GM23338 (cell line): Measurements from ENCODE around the gene PKD1L1. TPM values are rescaled to one million over a fixed set of nuclear protein-coding genes. Genes with fewer than 3 reads are reported as not detected.

Source experiments
- ATAC-seq: fragments of 200-7000 bp; cut with Tn5 transposase; 3 replicates; pipeline ENCODE4 v1.9.1; 2020
- DNase-seq: peaks from one replicate; pipeline ENCODE4 v3.0.0-alpha.2; 2015; ENCODE audit warnings: low spot score
- H2AFZ ChIP-seq: fragments of 200-600 bp; sonication (generic); 2 replicates; pipeline ENCODE4 v1.8.0; 2016; ENCODE audit warnings: antibody characterized with exemption, mild to moderate bottlenecking, moderate library complexity
- H3F3A ChIP-seq: fragments of 200-600 bp; sonication (generic); replicated peaks from 2 replicates; pipeline ENCODE4 v1.8.0; 2017; ENCODE audit warnings: antibody characterized with exemption, mixed run types, low read depth
- H3K27ac ChIP-seq: fragments of 200-600 bp; sonication (generic); 2 replicates; pipeline ENCODE4 v1.6.1; 2016; ENCODE audit warnings: low read depth
- H3K27me3 ChIP-seq: fragments of 200-600 bp; sonication (generic); 2 replicates; pipeline ENCODE4 v1.8.0; 2016; ENCODE audit warnings: mild to moderate bottlenecking, mixed run types, moderate library complexity; ENCODE audit not compliant: insufficient read depth
- H3K36me3 ChIP-seq: fragments of 200-600 bp; sonication (generic); 2 replicates; pipeline ENCODE4 v1.8.0; 2016; ENCODE audit warnings: mild to moderate bottlenecking; ENCODE audit not compliant: insufficient read depth
- H3K4me1 ChIP-seq: fragments of 200-600 bp; sonication (generic); 2 replicates; pipeline ENCODE4 v1.8.0; 2016; ENCODE audit warnings: mild to moderate bottlenecking, moderate library complexity; ENCODE audit not compliant: insufficient read depth
- H3K4me2 ChIP-seq: fragments of 200-600 bp; sonication (generic); 2 replicates; pipeline ENCODE4 v1.7.1; 2017; ENCODE audit warnings: mixed run types
- H3K4me3 ChIP-seq: fragments of 200-600 bp; sonication (generic); 2 replicates; pipeline ENCODE4 v1.6.1; 2016; ENCODE audit warnings: mixed run types
- H3K79me2 ChIP-seq: fragments of 200-600 bp; sonication (generic); replicated peaks from 2 replicates; pipeline ENCODE4 v1.8.0; 2017; ENCODE audit warnings: mild to moderate bottlenecking; ENCODE audit not compliant: insufficient read depth
- H3K9me2 ChIP-seq: fragments of 200-600 bp; sonication (generic); 2 replicates; pipeline ENCODE4 v1.8.0; 2017; ENCODE audit not compliant: insufficient read depth
- H4K20me1 ChIP-seq: fragments of 200-600 bp; sonication (generic); replicated peaks from 2 replicates; pipeline ENCODE4 v1.8.0; 2017; ENCODE audit warnings: mild to moderate bottlenecking; ENCODE audit not compliant: insufficient read depth
- H3K27ac Mint-ChIP-seq: 2 replicates; pipeline ENCODE4 v1.8.0; 2020; ENCODE audit warnings: inconsistent platforms, mild to moderate bottlenecking, moderate library complexity, mixed read lengths
- H3K27me3 Mint-ChIP-seq: 3 replicates; pipeline ENCODE4 v1.8.0; 2022; ENCODE audit warnings: low read depth, mild to moderate bottlenecking, moderate library complexity, mixed read lengths, inconsistent platforms; ENCODE audit not compliant: insufficient read depth, poor library complexity
- H3K36me3 Mint-ChIP-seq: 3 replicates; pipeline ENCODE4 v1.8.0; 2021; ENCODE audit warnings: low read depth, mild to moderate bottlenecking, inconsistent platforms, moderate library complexity, mixed read lengths
- H3K4me1 Mint-ChIP-seq: 3 replicates; pipeline ENCODE4 v1.8.0; 2020; ENCODE audit warnings: mild to moderate bottlenecking, inconsistent platforms, mixed read lengths
- H3K4me3 Mint-ChIP-seq: 3 replicates; pipeline ENCODE4 v1.8.0; 2021; ENCODE audit warnings: moderate library complexity, mild to moderate bottlenecking, inconsistent platforms, mixed read lengths
- H3K9me3 Mint-ChIP-seq: 3 replicates; pipeline ENCODE4 v1.8.0; 2020; ENCODE audit warnings: moderate library complexity, mild to moderate bottlenecking, inconsistent platforms, mixed read lengths
- CREB1 ChIP-seq: fragments of 250-450 bp; sonication (Bioruptor Pico); IDR thresholded peaks from 2 replicates; pipeline ENCODE4 v1.5.0; 2020; ENCODE audit warnings: low read depth, mild to moderate bottlenecking, moderate library complexity
- EZH2 ChIP-seq: fragments of 200-600 bp; sonication (generic); IDR thresholded peaks from one replicate; pipeline ENCODE4 v1.8.0; 2017; ENCODE audit warnings: antibody characterized with exemption, mild to moderate bottlenecking, low read depth; ENCODE audit not compliant: unreplicated experiment
- EZH2phosphoT487 ChIP-seq: fragments of 200-600 bp; sonication (generic); IDR thresholded peaks from one replicate; pipeline ENCODE4 v1.8.1; 2018; ENCODE audit warnings: antibody characterized with exemption; ENCODE audit not compliant: unreplicated experiment
- JUNB ChIP-seq: IDR thresholded peaks from one replicate; pipeline ENCODE4 v1.6.1; 2016; ENCODE audit warnings: antibody characterized with exemption; ENCODE audit not compliant: unreplicated experiment
- NANOG ChIP-seq: IDR thresholded peaks from 2 replicates; pipeline ENCODE4 v1.6.1; 2016; ENCODE audit warnings: antibody characterized with exemption, borderline replicate concordance
- POLR2AphosphoS5 ChIP-seq: IDR thresholded peaks from 2 replicates; pipeline ENCODE4 v1.6.1; 2016; ENCODE audit warnings: antibody characterized with exemption, low read depth
- STAT1 ChIP-seq: IDR thresholded peaks from one replicate; pipeline ENCODE4 v1.6.1; 2016; ENCODE audit warnings: antibody characterized with exemption; ENCODE audit not compliant: unreplicated experiment
- ZNF114 ChIP-seq: fragments of 250-450 bp; sonication (Bioruptor Pico); IDR thresholded peaks from 2 replicates; pipeline ENCODE4 v1.5.0; 2020; ENCODE audit warnings: mild to moderate bottlenecking, moderate library complexity
- ZNF331 ChIP-seq: fragments of 250-450 bp; sonication (Bioruptor Pico); IDR thresholded peaks from 2 replicates; pipeline ENCODE4 v1.5.0; 2020; ENCODE audit warnings: low read depth, mild to moderate bottlenecking, moderate library complexity
- polyA plus RNA-seq: library from polyadenylated mRNA; unstranded; fragments of >200 nt; fragmentation: Nextera tagmentation; extraction: Ambion mirVana; gene quantifications from 2 replicates; pipeline ENCODE4 v1.2.1, GENCODE V29; 2016
- total RNA-seq: library from RNA; depleted of rRNA; stranded (reverse); fragments of >200 nt; shearing (Covaris generic); gene quantifications from 2 replicates; pipeline ENCODE4 v1.2.3, GENCODE V29; 2014
- TF ChIP-seq, protein P1 (sequence below): IDR thresholded peaks from one replicate; pipeline ENCODE4 v1.6.1; 2018; ENCODE audit warnings: antibody characterized with exemption; ENCODE audit not compliant: unreplicated experiment
- TF ChIP-seq, protein P2 (sequence below): IDR thresholded peaks from 2 replicates; pipeline ENCODE4 v1.6.1; 2016; ENCODE audit warnings: antibody characterized with exemption
- TF ChIP-seq, protein P3 (sequence below), 2 experiments: fragments of 200-600 bp in 1 of 2; sonication (generic) in 1 of 2; conservative IDR thresholded peaks; 2 replicates each; pipeline versions ENCODE4 v1.5.1 to v1.6.1; 2016 to 2017; ENCODE audit warnings: antibody characterized with exemption in 2 of 2, low read depth in 2 of 2, mild to moderate bottlenecking in 2 of 2, moderate library complexity in 1 of 2
- TF ChIP-seq, protein P4 (sequence below): fragments of 250-450 bp; sonication (Bioruptor Pico); IDR thresholded peaks from 2 replicates; pipeline ENCODE4 v1.5.0; 2020; ENCODE audit warnings: mild to moderate bottlenecking, moderate library complexity

PKD1L1 gene
- total and polyA plus RNA-seq, 2 experiments from 2014 or later: 0.03 TPM; not detected in 1

DNA sequence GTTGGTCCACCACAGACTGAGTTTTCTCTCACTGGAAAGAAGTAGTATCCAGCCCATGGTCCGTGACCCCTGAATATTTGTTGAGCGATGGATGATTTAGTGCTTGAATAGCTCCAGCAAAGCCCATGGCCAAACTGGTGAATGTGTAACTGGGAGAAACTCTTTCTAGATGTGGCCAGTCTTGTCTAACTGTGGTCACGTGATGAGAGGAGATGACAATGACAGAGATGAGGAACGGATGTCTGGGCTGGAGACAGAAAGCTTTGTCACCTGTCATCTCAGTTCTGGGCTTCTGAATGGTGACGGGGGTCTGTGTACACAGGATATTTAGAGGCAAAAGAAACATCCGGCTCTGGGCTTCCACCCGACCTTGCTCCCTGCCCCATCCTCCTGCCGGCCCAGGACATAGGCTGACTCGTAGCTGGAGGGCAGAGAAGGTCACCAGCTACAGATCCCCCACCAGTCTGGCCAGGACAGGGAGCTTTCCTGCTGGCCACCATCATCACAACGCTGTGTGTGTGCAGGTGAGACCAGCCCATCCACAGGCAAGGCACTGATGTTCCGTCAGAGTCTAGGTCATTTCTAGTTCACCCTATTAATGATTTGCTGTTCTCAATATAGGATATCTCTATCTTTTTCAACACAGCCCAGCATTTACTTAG is 213.8 kb downstream of the PKD1L1 start:
- peaks cover 10% of the 10 kb centered on the region for H3K4me1 Mint-ChIP-seq
- DNase-seq (no peak), ATAC-seq (no peak)
- H3K4me3 Mint-ChIP-seq: no peak overlapping the region
- Histone ChIP-seq H4K20me1 (no peaks in the 10 kb centered on the region), H3F3A (no peaks in the 10 kb centered on the region), H3K9me2 (peaks cover 4% of the 10 kb centered on the region; the same call in 1 of the 2 replicates), H3K4me3 (no peak overlapping the region), H2AFZ (no peak overlapping the region), H3K4me2 (no peak overlapping the region), H3K36me3 (no peaks in the 10 kb centered on the region), H3K4me1 (no peaks in the 10 kb centered on the region; the same call in 1 of the 2 replicates), H3K27me3 (no peaks in the 10 kb centered on the region), H3K27ac (no peak overlapping the region), H3K79me2 (no peaks in the 10 kb centered on the region)
- H3K27ac Mint-ChIP-seq: no peak overlapping the region
- H3K36me3 Mint-ChIP-seq: no peaks in the 10 kb centered on the region
- TF ChIP-seq, protein P1, sequence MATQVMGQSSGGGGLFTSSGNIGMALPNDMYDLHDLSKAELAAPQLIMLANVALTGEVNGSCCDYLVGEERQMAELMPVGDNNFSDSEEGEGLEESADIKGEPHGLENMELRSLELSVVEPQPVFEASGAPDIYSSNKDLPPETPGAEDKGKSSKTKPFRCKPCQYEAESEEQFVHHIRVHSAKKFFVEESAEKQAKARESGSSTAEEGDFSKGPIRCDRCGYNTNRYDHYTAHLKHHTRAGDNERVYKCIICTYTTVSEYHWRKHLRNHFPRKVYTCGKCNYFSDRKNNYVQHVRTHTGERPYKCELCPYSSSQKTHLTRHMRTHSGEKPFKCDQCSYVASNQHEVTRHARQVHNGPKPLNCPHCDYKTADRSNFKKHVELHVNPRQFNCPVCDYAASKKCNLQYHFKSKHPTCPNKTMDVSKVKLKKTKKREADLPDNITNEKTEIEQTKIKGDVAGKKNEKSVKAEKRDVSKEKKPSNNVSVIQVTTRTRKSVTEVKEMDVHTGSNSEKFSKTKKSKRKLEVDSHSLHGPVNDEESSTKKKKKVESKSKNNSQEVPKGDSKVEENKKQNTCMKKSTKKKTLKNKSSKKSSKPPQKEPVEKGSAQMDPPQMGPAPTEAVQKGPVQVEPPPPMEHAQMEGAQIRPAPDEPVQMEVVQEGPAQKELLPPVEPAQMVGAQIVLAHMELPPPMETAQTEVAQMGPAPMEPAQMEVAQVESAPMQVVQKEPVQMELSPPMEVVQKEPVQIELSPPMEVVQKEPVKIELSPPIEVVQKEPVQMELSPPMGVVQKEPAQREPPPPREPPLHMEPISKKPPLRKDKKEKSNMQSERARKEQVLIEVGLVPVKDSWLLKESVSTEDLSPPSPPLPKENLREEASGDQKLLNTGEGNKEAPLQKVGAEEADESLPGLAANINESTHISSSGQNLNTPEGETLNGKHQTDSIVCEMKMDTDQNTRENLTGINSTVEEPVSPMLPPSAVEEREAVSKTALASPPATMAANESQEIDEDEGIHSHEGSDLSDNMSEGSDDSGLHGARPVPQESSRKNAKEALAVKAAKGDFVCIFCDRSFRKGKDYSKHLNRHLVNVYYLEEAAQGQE: no peak
- TF ChIP-seq POLR2AphosphoS5 (no peak), STAT1 (no peak), EZH2 (no peak), NANOG (no peak), ZNF114 (CRISPR knock-in tag) (no peak), EZH2phosphoT487 (no peak), JUNB (no peak), CREB1 (no peak), ZNF331 (no peak)
- TF ChIP-seq, protein P2, sequence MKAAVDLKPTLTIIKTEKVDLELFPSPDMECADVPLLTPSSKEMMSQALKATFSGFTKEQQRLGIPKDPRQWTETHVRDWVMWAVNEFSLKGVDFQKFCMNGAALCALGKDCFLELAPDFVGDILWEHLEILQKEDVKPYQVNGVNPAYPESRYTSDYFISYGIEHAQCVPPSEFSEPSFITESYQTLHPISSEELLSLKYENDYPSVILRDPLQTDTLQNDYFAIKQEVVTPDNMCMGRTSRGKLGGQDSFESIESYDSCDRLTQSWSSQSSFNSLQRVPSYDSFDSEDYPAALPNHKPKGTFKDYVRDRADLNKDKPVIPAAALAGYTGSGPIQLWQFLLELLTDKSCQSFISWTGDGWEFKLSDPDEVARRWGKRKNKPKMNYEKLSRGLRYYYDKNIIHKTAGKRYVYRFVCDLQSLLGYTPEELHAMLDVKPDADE: no peak
- TF ChIP-seq, protein P3, sequence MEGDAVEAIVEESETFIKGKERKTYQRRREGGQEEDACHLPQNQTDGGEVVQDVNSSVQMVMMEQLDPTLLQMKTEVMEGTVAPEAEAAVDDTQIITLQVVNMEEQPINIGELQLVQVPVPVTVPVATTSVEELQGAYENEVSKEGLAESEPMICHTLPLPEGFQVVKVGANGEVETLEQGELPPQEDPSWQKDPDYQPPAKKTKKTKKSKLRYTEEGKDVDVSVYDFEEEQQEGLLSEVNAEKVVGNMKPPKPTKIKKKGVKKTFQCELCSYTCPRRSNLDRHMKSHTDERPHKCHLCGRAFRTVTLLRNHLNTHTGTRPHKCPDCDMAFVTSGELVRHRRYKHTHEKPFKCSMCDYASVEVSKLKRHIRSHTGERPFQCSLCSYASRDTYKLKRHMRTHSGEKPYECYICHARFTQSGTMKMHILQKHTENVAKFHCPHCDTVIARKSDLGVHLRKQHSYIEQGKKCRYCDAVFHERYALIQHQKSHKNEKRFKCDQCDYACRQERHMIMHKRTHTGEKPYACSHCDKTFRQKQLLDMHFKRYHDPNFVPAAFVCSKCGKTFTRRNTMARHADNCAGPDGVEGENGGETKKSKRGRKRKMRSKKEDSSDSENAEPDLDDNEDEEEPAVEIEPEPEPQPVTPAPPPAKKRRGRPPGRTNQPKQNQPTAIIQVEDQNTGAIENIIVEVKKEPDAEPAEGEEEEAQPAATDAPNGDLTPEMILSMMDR (conservative IDR thresholded peaks at IDR 0.05; ENCODE audit: low read depth in 2 of 2): no peak
- TF ChIP-seq, protein P4, sequence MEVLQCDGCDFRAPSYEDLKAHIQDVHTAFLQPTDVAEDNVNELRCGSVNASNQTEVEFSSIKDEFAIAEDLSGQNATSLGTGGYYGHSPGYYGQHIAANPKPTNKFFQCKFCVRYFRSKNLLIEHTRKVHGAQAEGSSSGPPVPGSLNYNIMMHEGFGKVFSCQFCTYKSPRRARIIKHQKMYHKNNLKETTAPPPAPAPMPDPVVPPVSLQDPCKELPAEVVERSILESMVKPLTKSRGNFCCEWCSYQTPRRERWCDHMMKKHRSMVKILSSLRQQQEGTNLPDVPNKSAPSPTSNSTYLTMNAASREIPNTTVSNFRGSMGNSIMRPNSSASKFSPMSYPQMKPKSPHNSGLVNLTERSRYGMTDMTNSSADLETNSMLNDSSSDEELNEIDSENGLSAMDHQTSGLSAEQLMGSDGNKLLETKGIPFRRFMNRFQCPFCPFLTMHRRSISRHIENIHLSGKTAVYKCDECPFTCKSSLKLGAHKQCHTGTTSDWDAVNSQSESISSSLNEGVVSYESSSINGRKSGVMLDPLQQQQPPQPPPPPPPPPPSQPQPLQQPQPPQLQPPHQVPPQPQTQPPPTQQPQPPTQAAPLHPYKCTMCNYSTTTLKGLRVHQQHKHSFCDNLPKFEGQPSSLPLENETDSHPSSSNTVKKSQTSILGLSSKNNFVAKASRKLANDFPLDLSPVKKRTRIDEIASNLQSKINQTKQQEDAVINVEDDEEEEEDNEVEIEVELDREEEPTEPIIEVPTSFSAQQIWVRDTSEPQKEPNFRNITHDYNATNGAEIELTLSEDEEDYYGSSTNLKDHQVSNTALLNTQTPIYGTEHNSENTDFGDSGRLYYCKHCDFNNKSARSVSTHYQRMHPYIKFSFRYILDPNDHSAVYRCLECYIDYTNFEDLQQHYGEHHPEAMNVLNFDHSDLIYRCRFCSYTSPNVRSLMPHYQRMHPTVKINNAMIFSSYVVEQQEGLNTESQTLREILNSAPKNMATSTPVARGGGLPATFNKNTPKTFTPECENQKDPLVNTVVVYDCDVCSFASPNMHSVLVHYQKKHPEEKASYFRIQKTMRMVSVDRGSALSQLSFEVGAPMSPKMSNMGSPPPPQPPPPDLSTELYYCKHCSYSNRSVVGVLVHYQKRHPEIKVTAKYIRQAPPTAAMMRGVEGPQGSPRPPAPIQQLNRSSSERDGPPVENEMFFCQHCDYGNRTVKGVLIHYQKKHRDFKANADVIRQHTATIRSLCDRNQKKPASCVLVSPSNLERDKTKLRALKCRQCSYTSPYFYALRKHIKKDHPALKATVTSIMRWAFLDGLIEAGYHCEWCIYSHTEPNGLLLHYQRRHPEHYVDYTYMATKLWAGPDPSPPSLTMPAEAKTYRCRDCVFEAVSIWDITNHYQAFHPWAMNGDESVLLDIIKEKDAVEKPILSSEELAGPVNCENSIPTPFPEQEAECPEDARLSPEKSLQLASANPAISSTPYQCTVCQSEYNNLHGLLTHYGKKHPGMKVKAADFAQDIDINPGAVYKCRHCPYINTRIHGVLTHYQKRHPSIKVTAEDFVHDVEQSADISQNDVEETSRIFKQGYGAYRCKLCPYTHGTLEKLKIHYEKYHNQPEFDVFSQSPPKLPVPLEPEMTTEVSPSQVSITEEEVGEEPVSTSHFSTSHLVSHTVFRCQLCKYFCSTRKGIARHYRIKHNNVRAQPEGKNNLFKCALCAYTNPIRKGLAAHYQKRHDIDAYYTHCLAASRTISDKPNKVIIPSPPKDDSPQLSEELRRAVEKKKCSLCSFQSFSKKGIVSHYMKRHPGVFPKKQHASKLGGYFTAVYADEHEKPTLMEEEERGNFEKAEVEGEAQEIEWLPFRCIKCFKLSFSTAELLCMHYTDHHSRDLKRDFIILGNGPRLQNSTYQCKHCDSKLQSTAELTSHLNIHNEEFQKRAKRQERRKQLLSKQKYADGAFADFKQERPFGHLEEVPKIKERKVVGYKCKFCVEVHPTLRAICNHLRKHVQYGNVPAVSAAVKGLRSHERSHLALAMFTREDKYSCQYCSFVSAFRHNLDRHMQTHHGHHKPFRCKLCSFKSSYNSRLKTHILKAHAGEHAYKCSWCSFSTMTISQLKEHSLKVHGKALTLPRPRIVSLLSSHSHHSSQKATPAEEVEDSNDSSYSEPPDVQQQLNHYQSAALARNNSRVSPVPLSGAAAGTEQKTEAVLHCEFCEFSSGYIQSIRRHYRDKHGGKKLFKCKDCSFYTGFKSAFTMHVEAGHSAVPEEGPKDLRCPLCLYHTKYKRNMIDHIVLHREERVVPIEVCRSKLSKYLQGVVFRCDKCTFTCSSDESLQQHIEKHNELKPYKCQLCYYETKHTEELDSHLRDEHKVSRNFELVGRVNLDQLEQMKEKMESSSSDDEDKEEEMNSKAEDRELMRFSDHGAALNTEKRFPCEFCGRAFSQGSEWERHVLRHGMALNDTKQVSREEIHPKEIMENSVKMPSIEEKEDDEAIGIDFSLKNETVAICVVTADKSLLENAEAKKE (CRISPR knock-in tag): no peak
- H3K9me3 Mint-ChIP-seq: no peaks in the 10 kb centered on the region; the same call in 2 of the 3 replicates
- peaks cover 14% of the 10 kb centered on the region for H3K27me3 Mint-ChIP-seq
